Endothelial cell of umbilical vein (primary cell): ENCODE results near the gene GNAO1. TPM values are rescaled to one million over a fixed set of nuclear protein-coding genes. Genes with fewer than 3 reads are reported as not detected.

Source experiments
- BruUV-seq: library from RNA; stranded (reverse); fragments of 400-500 nt; replicated peaks from 2 replicates; lab custom pipeline; 2021; lab: Mats Ljungman, UMichigan
- CTCF ChIA-PET: fragments of 300-600, 350-600 bp; sonication (Branson Sonifier 250); formaldehyde crosslinking; loops from one replicate; lab custom pipeline; 2021; ENCODE audit warnings: antibody characterized with exemption, inconsistent platforms; lab: Charles Lee
- POLR2A ChIA-PET: fragments of 300-600, 350-600 bp; sonication (Branson Sonifier 250); formaldehyde crosslinking; loops from one replicate; lab custom pipeline; 2021; ENCODE audit warnings: antibody characterized with exemption, inconsistent platforms; lab: Charles Lee
- DNase-seq: peaks from one replicate; pipeline ENCODE4 v3.0.0-alpha.2; 2011; ENCODE audit warnings: low read depth, low spot score
- FAIRE-seq: peaks from 2 replicates; lab custom pipeline; 2011; peaks lifted over from hg19 to GRCh38; lab: Jason Lieb, UNC
- H2AFZ ChIP-seq: 2 replicates; pipeline ENCODE4 v1.6.0; 2012; ENCODE audit warnings: low read depth, low read length, control low read depth, inconsistent platforms
- H3K27ac ChIP-seq: 2 replicates; pipeline ENCODE4 v1.5.1; 2011; ENCODE audit warnings: low read depth, mild to moderate bottlenecking, control low read depth, low read length, moderate library complexity; ENCODE audit not compliant: insufficient read depth
- H3K27me3 ChIP-seq, 2 experiments: 2 replicates each; pipeline versions ENCODE4 v1.6.0 to v1.6.1; 2011; ENCODE audit warnings: low read length in 2 of 2, mixed read lengths in 1 of 2; ENCODE audit not compliant: control insufficient read depth in 2 of 2, insufficient read depth in 2 of 2
- H3K36me3 ChIP-seq, 2 experiments: 2 replicates in 1 of 2; 3 replicates in 1 of 2; pipeline ENCODE4 v1.5.1; 2011; ENCODE audit warnings: low read length in 2 of 2, mild to moderate bottlenecking in 1 of 2, moderate library complexity in 1 of 2; ENCODE audit not compliant: control insufficient read depth in 2 of 2, insufficient read depth in 2 of 2; ENCODE audit errors: extremely low read depth in 1 of 2
- H3K4me1 ChIP-seq: 3 replicates; pipeline ENCODE4 v1.5.1; 2011; ENCODE audit warnings: mild to moderate bottlenecking, low read length; ENCODE audit not compliant: control insufficient read depth, insufficient read depth; ENCODE audit errors: extremely low read depth
- H3K4me2 ChIP-seq: 2 replicates; pipeline ENCODE4 v1.6.1; 2011; ENCODE audit warnings: low read length, control low read depth, mixed read lengths; ENCODE audit not compliant: insufficient read depth
- H3K4me3 ChIP-seq, 3 experiments: fragments of 200-600 bp in 1 of 3; sonication (generic), shearing (Covaris generic) in 1 of 3; replicated peaks in 1 of 3; 2 replicates each; pipeline ENCODE4 v1.5.1; 2011 to 2016; ENCODE audit warnings: control low read depth in 3 of 3, low read length in 3 of 3, mild to moderate bottlenecking in 2 of 3, inconsistent platforms in 1 of 3, low read depth in 1 of 3, moderate library complexity in 1 of 3; ENCODE audit not compliant: insufficient read depth in 1 of 3
- H3K79me2 ChIP-seq: 2 replicates; pipeline ENCODE4 v1.6.0; 2012; ENCODE audit warnings: low read length, inconsistent platforms; ENCODE audit not compliant: control insufficient read depth, insufficient read depth
- H3K9ac ChIP-seq: replicated peaks from 2 replicates; pipeline ENCODE3; 2011; ENCODE audit warnings: low read length, control low read depth; ENCODE audit not compliant: insufficient read depth; ENCODE audit errors: extremely low read depth
- H3K9me1 ChIP-seq: replicated peaks from 3 replicates; pipeline ENCODE4 v1.6.0; 2011; ENCODE audit warnings: mild to moderate bottlenecking, low read length; ENCODE audit not compliant: control insufficient read depth, insufficient read depth; ENCODE audit errors: extremely low read depth
- H3K9me3 ChIP-seq: replicated peaks from 2 replicates; pipeline ENCODE4 v1.5.1; 2012; ENCODE audit warnings: low read length, inconsistent platforms; ENCODE audit not compliant: control insufficient read depth, insufficient read depth
- H4K20me1 ChIP-seq: replicated peaks from 2 replicates; pipeline ENCODE3; 2011; ENCODE audit warnings: mild to moderate bottlenecking, low read length; ENCODE audit not compliant: control insufficient read depth, insufficient read depth; ENCODE audit errors: extremely low read depth
- JUN ChIP-seq: IDR thresholded peaks from 2 replicates; pipeline ENCODE4 v1.6.1; 2011; ENCODE audit warnings: borderline replicate concordance, low read depth; ENCODE audit not compliant: insufficient read length, insufficient read depth
- MYC ChIP-seq: IDR thresholded peaks from one replicate; pipeline ENCODE4 v1.6.1; 2011; ENCODE audit warnings: mild to moderate bottlenecking, low read depth, low read length
- POLR2A ChIP-seq: IDR thresholded peaks from 2 replicates; pipeline ENCODE4 v1.6.1; 2012; ENCODE audit warnings: low read depth, mild to moderate bottlenecking, control low read depth, low read length
- POLR2AphosphoS5 ChIP-seq: IDR thresholded peaks from 2 replicates; pipeline ENCODE4 v1.6.1; 2012; ENCODE audit warnings: low read depth, mild to moderate bottlenecking, control low read depth, low read length, moderate library complexity; ENCODE audit not compliant: insufficient read depth
- dilution Hi-C: fragments of 300-500 bp; cut with MboI; formaldehyde crosslinking; loops from one replicate; pipeline ENCODE4 v1.15.0; 2019; ENCODE audit warnings: low sequenced_read_pairs; ENCODE audit not compliant: extremely low pct_ligation_motif_present
- intact Hi-C: fragments of 100-400 bp; cut with micrococcal nuclease; formaldehyde crosslinking; loops from one replicate; pipeline ENCODE4 v1.10.0; 2022
- polyA plus RNA-seq, 4 experiments: library from polyadenylated mRNA; depleted of rRNA in 3 of 4; stranded (reverse) in 3 of 4; unstranded in 1 of 4; fragments of >200 nt; gene quantifications; 2 replicates each; pipeline versions ENCODE4 v1.2.1 to v1.2.3, GENCODE V29; 2011 to 2012; ENCODE audit warnings: missing spikeins in 1 of 4
- total RNA-seq: library from RNA; stranded (reverse); gene quantifications from 2 replicates; pipeline ENCODE4 v1.2.3, GENCODE V29; 2021
- TF ChIP-seq, protein P1 (sequence below), 2 donors: IDR thresholded peaks; 1 replicate in 1 of 2; 2 replicates in 1 of 2; pipeline ENCODE4 v1.5.1; 2011; ENCODE audit warnings: low read length in 2 of 2, mild to moderate bottlenecking in 2 of 2, moderate library complexity in 2 of 2, control low read depth in 1 of 2, inconsistent platforms in 1 of 2, low read depth in 1 of 2; ENCODE audit not compliant: insufficient read depth in 1 of 2; ENCODE audit errors: extremely low read depth in 1 of 2

Gene GNAO1
- total and polyA plus RNA-seq, 2 donors (not counting 3 experiments of a cell fraction or from before 2014, with no cell fraction given): not detected

DNA sequence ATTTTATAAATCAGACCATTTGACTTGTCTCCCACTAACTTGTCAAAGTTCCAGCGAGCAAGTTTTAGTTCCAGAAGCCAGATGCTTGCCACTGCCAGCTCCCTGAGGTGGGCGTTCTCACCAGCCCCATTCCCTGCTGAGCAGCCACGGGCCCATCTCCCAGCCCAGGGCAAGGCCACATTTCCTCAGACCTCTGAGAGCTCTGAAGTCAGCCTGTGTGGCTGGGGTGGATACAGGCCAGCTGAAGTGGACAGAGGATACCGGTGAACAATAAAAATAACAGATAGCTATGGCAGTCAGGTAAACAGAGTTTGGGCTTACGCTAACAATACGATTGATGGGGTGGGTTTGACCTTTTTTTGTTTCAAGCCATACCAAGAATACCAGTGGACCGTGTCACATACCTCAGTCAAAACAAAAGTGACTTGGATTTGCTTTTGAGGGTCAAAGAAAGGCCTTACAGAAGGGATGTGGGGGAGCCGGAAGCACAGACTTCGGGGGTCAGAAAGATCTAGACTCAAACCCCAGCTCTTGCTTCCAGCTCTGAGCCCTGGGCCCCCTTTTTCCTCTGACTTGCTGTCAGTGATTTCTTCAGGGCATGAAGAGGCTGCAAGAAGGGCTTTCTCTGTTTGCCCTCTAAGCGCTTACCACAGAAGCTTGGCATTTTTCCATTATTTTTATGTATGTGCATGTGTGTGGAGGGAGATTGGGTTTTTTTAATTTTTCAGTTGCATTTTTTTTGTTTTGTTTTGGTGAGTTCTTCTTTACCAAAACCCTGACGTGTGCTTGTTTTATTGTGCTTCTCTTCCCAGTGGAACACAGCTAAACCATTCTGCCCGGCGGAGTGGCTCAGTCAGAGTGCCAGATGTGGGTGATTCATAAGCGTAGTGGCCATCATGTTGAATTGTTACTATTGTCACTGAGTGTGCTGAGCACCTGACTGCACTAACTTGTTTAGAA lies 109.9 kb downstream of the GNAO1 start:
- FAIRE-seq (no peak), DNase-seq (no peak)
- H3K9me3 ChIP-seq: no peaks in the 10 kb centered on the region
- no peaks in the 10 kb centered on the region for H3K36me3 ChIP-seq
- POLR2A ChIA-PET: no interaction called here
- no peak overlapping the region for H2AFZ ChIP-seq
- H3K9ac ChIP-seq: no peak overlapping the region
- H3K9me1 ChIP-seq: no peaks in the 10 kb centered on the region
- H3K4me3 ChIP-seq: no peak overlapping the region
- no peak overlapping the region for H3K4me2 ChIP-seq
- no peaks in the 10 kb centered on the region for H3K79me2 ChIP-seq
- CTCF ChIA-PET: interaction anchor here (0.8 to 3.6 kb wide), 3 partner anchors 10 to 27 kb away, joined by 3 to 12 read pairs (median 5); no protein-coding TSS in a partner anchor
- intact Hi-C loops (no loop called here), dilution Hi-C loops (no loop called here)
- H3K4me1 ChIP-seq: no peaks in the 10 kb centered on the region
- no peaks in the 10 kb centered on the region for H4K20me1 ChIP-seq
- TF ChIP-seq POLR2A (no peak), POLR2AphosphoS5 (no peak), MYC (no peak), JUN (no peak)
- TF ChIP-seq, protein P1, sequence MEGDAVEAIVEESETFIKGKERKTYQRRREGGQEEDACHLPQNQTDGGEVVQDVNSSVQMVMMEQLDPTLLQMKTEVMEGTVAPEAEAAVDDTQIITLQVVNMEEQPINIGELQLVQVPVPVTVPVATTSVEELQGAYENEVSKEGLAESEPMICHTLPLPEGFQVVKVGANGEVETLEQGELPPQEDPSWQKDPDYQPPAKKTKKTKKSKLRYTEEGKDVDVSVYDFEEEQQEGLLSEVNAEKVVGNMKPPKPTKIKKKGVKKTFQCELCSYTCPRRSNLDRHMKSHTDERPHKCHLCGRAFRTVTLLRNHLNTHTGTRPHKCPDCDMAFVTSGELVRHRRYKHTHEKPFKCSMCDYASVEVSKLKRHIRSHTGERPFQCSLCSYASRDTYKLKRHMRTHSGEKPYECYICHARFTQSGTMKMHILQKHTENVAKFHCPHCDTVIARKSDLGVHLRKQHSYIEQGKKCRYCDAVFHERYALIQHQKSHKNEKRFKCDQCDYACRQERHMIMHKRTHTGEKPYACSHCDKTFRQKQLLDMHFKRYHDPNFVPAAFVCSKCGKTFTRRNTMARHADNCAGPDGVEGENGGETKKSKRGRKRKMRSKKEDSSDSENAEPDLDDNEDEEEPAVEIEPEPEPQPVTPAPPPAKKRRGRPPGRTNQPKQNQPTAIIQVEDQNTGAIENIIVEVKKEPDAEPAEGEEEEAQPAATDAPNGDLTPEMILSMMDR (IDR thresholded peaks at IDR 0.05; ENCODE audit: extremely low read depth in 1 of 2, insufficient read depth in 1 of 2, low read depth in 1 of 2, low read length in 2 of 2): no peak
- no peaks in the 10 kb centered on the region for H3K27me3 ChIP-seq
- BruUV-seq: no TSS peak
- H3K27ac ChIP-seq: no peak overlapping the region
